Measurements from ENCODE around the gene DCTN2.
A peak's percentile ranks its signal among the peaks of the same experiment; 100 is the strongest.

DCTN2 gene

DNA sequence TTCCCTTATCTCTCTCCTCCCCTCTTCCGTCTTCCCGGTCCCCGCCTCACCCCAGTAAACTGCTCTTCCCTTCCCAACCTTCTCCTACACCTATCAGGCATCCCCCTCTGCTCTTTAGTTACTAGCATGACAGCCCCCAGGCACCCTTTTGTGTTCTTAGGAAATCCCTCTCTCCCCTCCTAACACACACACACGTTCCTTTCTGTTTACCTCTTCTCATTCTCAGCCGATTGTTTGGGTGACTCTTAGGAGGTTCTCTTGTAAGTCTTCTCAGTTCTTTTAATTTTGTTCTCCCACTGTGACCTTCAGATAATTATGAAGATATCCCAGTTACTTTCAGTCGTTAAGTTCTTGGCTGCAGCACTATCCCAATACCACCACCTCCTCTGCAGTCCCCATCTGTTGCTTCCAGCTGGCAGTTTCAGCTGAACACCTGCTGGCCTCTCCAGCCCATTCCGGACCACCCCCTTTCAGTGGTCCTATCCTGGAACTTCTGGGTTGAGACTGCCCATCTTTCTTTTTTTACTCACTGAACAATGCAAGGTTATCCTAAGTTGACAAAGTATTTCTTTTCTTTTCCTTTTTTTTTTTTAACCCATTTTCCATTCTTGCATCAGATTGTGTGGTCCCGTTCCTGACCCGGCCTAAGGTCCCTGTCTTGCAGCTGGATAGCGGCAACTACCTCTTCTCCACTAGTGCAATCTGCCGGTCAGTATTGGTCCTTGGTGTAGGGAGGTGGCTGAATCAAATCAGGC lies 58.4 kb downstream of the DCTN2 start:
- peak overlapping the region; percentile 99 for H3K4me3 ChIP-seq (ENCODE audit: low read depth, low read length)
- DNase-seq (ENCODE audit: low read depth), result peak; percentile 39
- no peak for TF ChIP-seq CTCF (conservative IDR thresholded peaks at IDR 0.05; ENCODE audit: low read depth, low read length)

DNA sequence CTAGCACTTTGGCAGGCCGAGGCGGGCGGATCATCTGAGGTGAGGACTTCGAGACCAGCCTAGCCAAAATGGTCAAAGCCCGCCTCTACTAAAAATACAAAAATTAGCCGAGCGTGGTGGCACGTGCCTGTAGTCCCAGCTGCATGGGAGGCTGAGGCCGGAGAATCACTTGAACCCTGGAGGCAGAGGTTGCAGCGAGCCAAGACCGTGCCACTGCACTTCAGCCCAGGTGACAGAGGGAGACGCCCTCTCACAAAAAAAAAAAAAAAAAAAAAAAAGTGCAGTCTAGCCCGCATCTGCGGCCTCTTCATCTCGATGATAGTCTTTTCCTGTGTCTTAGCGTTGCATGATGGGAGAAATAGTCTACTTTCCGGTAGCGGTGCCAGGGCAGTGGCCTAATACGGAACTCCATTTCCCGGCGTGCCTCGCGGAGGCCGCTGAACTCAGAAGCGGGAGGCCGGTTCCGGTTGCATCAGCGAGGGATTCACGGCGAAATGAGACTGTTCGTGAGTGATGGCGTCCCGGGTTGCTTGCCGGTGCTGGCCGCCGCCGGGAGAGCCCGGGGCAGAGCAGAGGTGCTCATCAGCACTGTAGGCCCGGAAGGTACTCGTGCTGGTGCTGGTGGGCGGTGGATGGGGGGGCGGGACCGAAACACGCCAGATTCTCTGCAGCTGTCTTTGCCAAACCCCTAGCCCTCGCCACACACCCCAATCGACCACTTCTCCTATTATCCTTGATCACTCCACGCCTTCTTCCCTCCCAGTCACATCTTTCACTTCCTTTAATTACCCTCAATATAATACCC lies 59.2 kb downstream of the DCTN2 start, which contains the start of gene MARS1:
Gene MARS1 (plus strand): TSS at position 472 of the 805 bp plus-strand sequence. CDS start 23 bp downstream, at position 495.
- peak; percentile 97 for DNase-seq (ENCODE audit: low read depth)
- no peak for TF ChIP-seq CTCF (conservative IDR thresholded peaks at IDR 0.05; ENCODE audit: low read depth, low read length)
- H3K4me3 ChIP-seq (ENCODE audit: low read depth, low read length), result peak within 1 kb of the TSS; percentile 99

- DNase-seq (ENCODE audit: low read depth), result no peak
- peak overlapping the region; percentile 99 for H3K4me3 ChIP-seq (ENCODE audit: low read depth, low read length)
- TF ChIP-seq CTCF (conservative IDR thresholded peaks at IDR 0.05; ENCODE audit: low read depth, low read length), result no peak
These were observed 59.9 kb downstream of the DCTN2 start for GRCh38 chr12:57487055-57487596.

- no peak for TF ChIP-seq CTCF (conservative IDR thresholded peaks at IDR 0.05; ENCODE audit: low read depth, low read length)
- H3K4me3 ChIP-seq (ENCODE audit: low read depth, low read length), result no peak overlapping the region
- DNase-seq (ENCODE audit: low read depth), result no peak
These were observed 61.3 kb downstream of the DCTN2 start for GRCh38 chr12:57485695-57486094.

- TF ChIP-seq CTCF (conservative IDR thresholded peaks at IDR 0.05; ENCODE audit: low read depth, low read length), result no peak
- peak; percentile 89 for DNase-seq (ENCODE audit: low read depth)
- no peak overlapping the region for H3K4me3 ChIP-seq (ENCODE audit: low read depth, low read length)
These were observed 63.5 kb downstream of the DCTN2 start for GRCh38 chr12:57483466-57483865.

DNA sequence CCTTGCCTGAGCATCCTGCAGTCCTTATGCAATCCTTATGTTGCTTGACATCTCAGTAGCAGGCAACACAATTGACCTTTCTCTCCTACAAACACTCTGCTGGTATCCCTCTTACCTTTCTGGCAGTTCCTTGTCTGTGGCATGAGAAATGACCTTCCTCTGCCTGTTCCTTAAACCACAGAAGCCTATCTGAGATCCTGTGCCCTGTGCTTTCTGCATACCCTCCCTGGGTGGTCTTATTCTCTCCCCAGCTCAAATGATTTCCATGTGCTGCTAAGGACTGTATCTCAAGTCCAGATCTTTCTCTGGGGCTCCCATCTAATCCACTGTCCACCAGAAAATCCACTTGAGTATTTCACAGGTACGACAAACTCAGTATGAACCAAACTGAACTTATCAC lies 65.3 kb downstream of the DCTN2 start:
- no peak for TF ChIP-seq CTCF (conservative IDR thresholded peaks at IDR 0.05; ENCODE audit: low read depth, low read length)
- DNase-seq (ENCODE audit: low read depth), result no peak
- no peak overlapping the region for H3K4me3 ChIP-seq (ENCODE audit: low read depth, low read length)

Data from choroid plexus epithelial cell (primary cell).